Bronchial epithelial cell (primary cell): ENCODE measurements around the gene ATP23. TPM values are rescaled to one million over a fixed set of nuclear protein-coding genes. Genes with fewer than 3 reads are reported as not detected.

ENCODE experiments used
- DNase-seq: peaks from one replicate; pipeline ENCODE4 v3.0.0-alpha.2; 2010; ENCODE audit warnings: low read depth
- FAIRE-seq: peaks from 2 replicates; lab custom pipeline; 2011; peaks lifted over from hg19 to GRCh38; lab: Jason Lieb, UNC
- H3K27me3 ChIP-seq: 2 replicates; pipeline ENCODE4 v1.5.1; 2011; ENCODE audit warnings: low read length; ENCODE audit not compliant: control insufficient read depth, insufficient read depth
- H3K36me3 ChIP-seq: 2 replicates; pipeline ENCODE4 v1.5.1; 2011; ENCODE audit warnings: low read length; ENCODE audit not compliant: control insufficient read depth, insufficient read depth
- H3K4me3 ChIP-seq: 2 replicates; pipeline ENCODE4 v1.5.1; 2011; ENCODE audit warnings: mild to moderate bottlenecking, low read depth, low read length, control low read depth
- total RNA-seq: library from RNA; depleted of rRNA; stranded (reverse); fragments of >200 nt; gene quantifications from 2 replicates; pipeline ENCODE4 v1.2.1, GENCODE V29; 2014
- TF ChIP-seq, protein P1 (sequence below): IDR thresholded peaks from 2 replicates; pipeline ENCODE4 v1.5.1; 2011; ENCODE audit warnings: mild to moderate bottlenecking, moderate library complexity, low read length, control low read depth, inconsistent platforms; ENCODE audit not compliant: insufficient read depth, severe bottlenecking

ATP23 gene
- total RNA-seq, 1 donor from 2014 or later: 6.6 TPM

DNA sequence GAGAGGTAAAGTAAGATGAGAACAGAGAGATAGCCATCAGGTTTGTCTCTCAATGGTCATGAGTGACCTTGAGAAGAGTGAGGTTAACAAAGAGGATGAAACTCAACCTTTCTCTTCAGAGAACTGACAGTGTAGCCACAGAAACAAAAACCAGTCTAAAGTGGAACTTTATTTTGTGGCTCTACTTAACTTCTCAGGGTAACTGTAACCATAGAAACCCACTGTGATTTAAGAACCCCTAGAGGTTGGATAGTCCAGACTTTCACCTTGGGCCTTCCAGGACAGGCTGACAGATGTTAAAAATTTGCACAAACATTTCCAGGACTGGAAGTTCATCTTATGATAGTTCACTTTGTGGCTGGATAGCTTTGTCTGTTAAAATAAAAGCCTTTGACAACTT is 48.5 kb downstream of the ATP23 start:
- TF ChIP-seq, protein P1, sequence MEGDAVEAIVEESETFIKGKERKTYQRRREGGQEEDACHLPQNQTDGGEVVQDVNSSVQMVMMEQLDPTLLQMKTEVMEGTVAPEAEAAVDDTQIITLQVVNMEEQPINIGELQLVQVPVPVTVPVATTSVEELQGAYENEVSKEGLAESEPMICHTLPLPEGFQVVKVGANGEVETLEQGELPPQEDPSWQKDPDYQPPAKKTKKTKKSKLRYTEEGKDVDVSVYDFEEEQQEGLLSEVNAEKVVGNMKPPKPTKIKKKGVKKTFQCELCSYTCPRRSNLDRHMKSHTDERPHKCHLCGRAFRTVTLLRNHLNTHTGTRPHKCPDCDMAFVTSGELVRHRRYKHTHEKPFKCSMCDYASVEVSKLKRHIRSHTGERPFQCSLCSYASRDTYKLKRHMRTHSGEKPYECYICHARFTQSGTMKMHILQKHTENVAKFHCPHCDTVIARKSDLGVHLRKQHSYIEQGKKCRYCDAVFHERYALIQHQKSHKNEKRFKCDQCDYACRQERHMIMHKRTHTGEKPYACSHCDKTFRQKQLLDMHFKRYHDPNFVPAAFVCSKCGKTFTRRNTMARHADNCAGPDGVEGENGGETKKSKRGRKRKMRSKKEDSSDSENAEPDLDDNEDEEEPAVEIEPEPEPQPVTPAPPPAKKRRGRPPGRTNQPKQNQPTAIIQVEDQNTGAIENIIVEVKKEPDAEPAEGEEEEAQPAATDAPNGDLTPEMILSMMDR: no peak
- no peak for FAIRE-seq
- Histone ChIP-seq H3K4me3 (no peak overlapping the region), H3K36me3 (no peaks in the 10 kb centered on the region), H3K27me3 (no peaks in the 10 kb centered on the region)
- DNase-seq: no peak

DNA sequence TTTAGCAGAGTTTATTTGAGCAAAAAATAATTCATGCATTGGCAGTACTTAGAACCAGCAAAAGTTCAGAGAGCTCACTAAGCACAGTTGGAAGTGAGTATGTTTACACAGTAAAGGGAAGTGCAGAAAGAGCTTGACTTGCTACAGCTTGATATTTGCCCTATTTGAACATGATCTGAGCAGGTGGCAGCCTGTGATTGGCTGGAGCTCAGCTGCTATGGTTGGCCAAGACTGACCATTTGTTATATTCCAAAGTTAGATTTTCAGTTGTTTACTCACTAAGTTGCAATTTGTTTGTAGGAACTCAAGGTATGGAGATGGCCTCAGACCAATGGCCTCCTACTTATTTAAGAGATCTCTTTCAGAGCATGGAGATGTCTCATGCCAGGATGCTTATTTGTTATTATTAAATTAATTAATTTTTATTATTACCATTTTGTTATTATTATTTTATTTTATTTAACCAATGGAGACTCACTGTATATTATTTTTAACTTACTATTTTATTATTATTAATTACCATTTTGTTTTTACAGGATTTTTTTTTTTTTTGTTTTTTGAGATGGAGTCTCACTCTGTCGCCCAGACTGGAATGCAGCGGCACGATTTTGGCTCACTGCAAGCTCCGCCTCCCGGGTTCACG is 49.0 kb downstream of the ATP23 start:
- H3K4me3 ChIP-seq: no peak overlapping the region
- no peaks in the 10 kb centered on the region for H3K27me3 ChIP-seq
- DNase-seq (peak; percentile 8), FAIRE-seq (no peak)
- TF ChIP-seq, protein P1: no peak
- H3K36me3 ChIP-seq: no peaks in the 10 kb centered on the region

GRCh38 chr12:57992001-57992400 is 50.6 kb downstream of the ATP23 start:
- no peak overlapping the region for H3K4me3 ChIP-seq
- H3K36me3 ChIP-seq: no peaks in the 10 kb centered on the region
- TF ChIP-seq, protein P1: no peak
- H3K27me3 ChIP-seq: no peaks in the 10 kb centered on the region
- FAIRE-seq: no peak
- DNase-seq: no peak

- DNase-seq (no peak), FAIRE-seq (no peak)
- Histone ChIP-seq H3K27me3 (no peaks in the 10 kb centered on the region), H3K36me3 (no peaks in the 10 kb centered on the region), H3K4me3 (no peak overlapping the region)
- TF ChIP-seq, protein P1: no peak
Observed at GRCh38 chr12:57993030-57993429, 51.7 kb downstream of the ATP23 start.

DNA sequence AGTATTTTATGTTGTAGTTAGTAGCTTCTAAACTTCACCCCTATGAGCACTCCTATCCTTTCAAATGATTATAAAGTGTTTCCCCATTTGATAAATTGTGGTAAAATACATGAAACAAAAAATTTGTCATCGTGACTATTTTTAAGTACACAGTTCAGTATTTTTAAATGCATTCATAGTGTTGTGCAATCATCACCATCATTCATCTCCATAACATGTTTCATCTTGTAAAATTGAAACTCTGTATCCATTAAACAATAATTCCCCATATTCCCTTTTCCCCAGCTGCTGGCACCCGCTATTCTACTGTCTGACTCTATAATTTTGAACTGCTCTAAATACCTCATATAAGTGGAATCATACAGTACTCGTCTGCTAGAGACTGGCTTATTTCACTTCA is 52.5 kb downstream of the ATP23 start:
- peak; percentile 90 for DNase-seq

More for the DNA sequence above, 52.5 kb downstream of the ATP23 start:
- FAIRE-seq: no peak
- TF ChIP-seq, protein P1: no peak
- H3K36me3 ChIP-seq: no peaks in the 10 kb centered on the region
- no peaks in the 10 kb centered on the region for H3K27me3 ChIP-seq
- H3K4me3 ChIP-seq: no peak overlapping the region
